DND-41 (cell line): ENCODE data around the gene CAPZA1.

Experiments
- ATAC-seq: fragments of 200-7000 bp; cut with Tn5 transposase; 3 replicates; pipeline ENCODE4 v1.9.1; 2021; ENCODE audit warnings: low read depth; ENCODE audit not compliant: insufficient read depth
- DNase-seq: peaks from one replicate; pipeline ENCODE4 v3.0.0-alpha.2; 2020
- H2AFZ ChIP-seq: 2 replicates; pipeline ENCODE4 v1.6.0; 2012; ENCODE audit warnings: low read depth, low read length
- H3K27ac ChIP-seq: 2 replicates; pipeline ENCODE4 v1.5.1; 2012; ENCODE audit warnings: low read length, inconsistent platforms
- H3K27me3 ChIP-seq: fragments of 200-600 bp; sonication (generic); 2 replicates; pipeline ENCODE4 v1.6.0; 2012; ENCODE audit warnings: low read length, mild to moderate bottlenecking, inconsistent platforms; ENCODE audit not compliant: insufficient read depth, poor library complexity
- H3K36me3 ChIP-seq: 2 replicates; pipeline ENCODE4 v1.5.1; 2012; ENCODE audit warnings: low read length, inconsistent platforms; ENCODE audit not compliant: insufficient read depth
- H3K4me1 ChIP-seq: 2 replicates; pipeline ENCODE4 v1.5.1; 2012; ENCODE audit warnings: mild to moderate bottlenecking, low read length; ENCODE audit not compliant: insufficient read depth
- H3K4me2 ChIP-seq: 2 replicates; pipeline ENCODE4 v1.6.0; 2012; ENCODE audit warnings: mild to moderate bottlenecking, moderate library complexity, low read length, inconsistent platforms; ENCODE audit not compliant: insufficient read depth
- H3K4me3 ChIP-seq, 2 experiments: fragments of 200-600 bp in 1 of 2; shearing (Covaris generic) in 1 of 2; 2 replicates each; pipeline ENCODE4 v1.5.1; 2012 to 2016; ENCODE audit warnings: inconsistent platforms in 2 of 2, low read length in 2 of 2, mild to moderate bottlenecking in 2 of 2, low read depth in 1 of 2, moderate library complexity in 1 of 2
- H3K79me2 ChIP-seq: 2 replicates; pipeline ENCODE4 v1.6.0; 2012; ENCODE audit warnings: low read length, inconsistent platforms; ENCODE audit not compliant: insufficient read depth
- H3K9ac ChIP-seq: 2 replicates; pipeline ENCODE4 v1.6.0; 2012; ENCODE audit warnings: low read depth, mild to moderate bottlenecking, inconsistent platforms, low read length, moderate library complexity
- H3K9me3 ChIP-seq: 2 replicates; pipeline ENCODE4 v1.5.1; 2012; ENCODE audit warnings: low read length, moderate library complexity, mild to moderate bottlenecking, inconsistent platforms; ENCODE audit not compliant: insufficient read depth, severe bottlenecking
- H4K20me1 ChIP-seq: 2 replicates; pipeline ENCODE4 v1.6.0; 2012; ENCODE audit warnings: low read length; ENCODE audit not compliant: insufficient read depth
- CTCF ChIP-seq: IDR thresholded peaks from 2 replicates; pipeline ENCODE4 v1.5.1; 2012; ENCODE audit warnings: borderline replicate concordance, low read length, moderate library complexity, mild to moderate bottlenecking; ENCODE audit not compliant: poor library complexity, severe bottlenecking; ENCODE audit errors: extremely low read depth
- EZH2 ChIP-seq: IDR thresholded peaks from 3 replicates; pipeline ENCODE4 v1.6.1; 2012; ENCODE audit warnings: borderline replicate concordance, low read depth, mild to moderate bottlenecking, moderate library complexity, low read length, inconsistent platforms; ENCODE audit not compliant: severe bottlenecking

The CAPZA1 gene

GRCh38 chr1:112711670-112712069 lies 92.0 kb downstream of the CAPZA1 start:
- H4K20me1 ChIP-seq: no peaks in the 10 kb centered on the region; the same call in 1 of the 2 replicates
- H3K4me1 ChIP-seq: peaks cover 26% of the 10 kb centered on the region
- TF ChIP-seq CTCF (no peak), EZH2 (no peak)
- no peak overlapping the region for H3K4me3 ChIP-seq
- no peaks in the 10 kb centered on the region for H3K79me2 ChIP-seq
- no peak overlapping the region for H3K27ac ChIP-seq
- no peak overlapping the region for H3K4me2 ChIP-seq
- DNase-seq: no peak
- H3K9ac ChIP-seq: no peak overlapping the region
- no peak for ATAC-seq
- no peaks in the 10 kb centered on the region for H3K9me3 ChIP-seq
- H3K27me3 ChIP-seq: peaks cover 5% of the 10 kb centered on the region
- H3K36me3 ChIP-seq: no peaks in the 10 kb centered on the region
- no peak overlapping the region for H2AFZ ChIP-seq

- no peak overlapping the region for H3K4me2 ChIP-seq
- H3K27me3 ChIP-seq: peaks cover 5% of the 10 kb centered on the region
These were observed 92.6 kb downstream of the CAPZA1 start for GRCh38 chr1:112712191-112712590.

GRCh38 chr1:112712701-112713128 lies 93.1 kb downstream of the CAPZA1 start:
- Histone ChIP-seq H3K4me2 (no peak overlapping the region), H3K36me3 (no peaks in the 10 kb centered on the region)
- ATAC-seq: no peak

More at GRCh38 chr1:112712191-112712590, 92.6 kb downstream of the CAPZA1 start:
- H4K20me1 ChIP-seq: no peaks in the 10 kb centered on the region; the same call in 1 of the 2 replicates
- no peak for DNase-seq
- TF ChIP-seq EZH2 (no peak), CTCF (no peak)
- H3K9me3 ChIP-seq: no peaks in the 10 kb centered on the region
- H3K27ac ChIP-seq: no peak overlapping the region
- no peak for ATAC-seq
- no peak overlapping the region for H3K9ac ChIP-seq
- no peak overlapping the region for H2AFZ ChIP-seq
- H3K79me2 ChIP-seq: no peaks in the 10 kb centered on the region
- no peak overlapping the region for H3K4me3 ChIP-seq
- no peaks in the 10 kb centered on the region for H3K36me3 ChIP-seq
- H3K4me1 ChIP-seq: peaks cover 23% of the 10 kb centered on the region

More at GRCh38 chr1:112712701-112713128, 93.1 kb downstream of the CAPZA1 start:
- Histone ChIP-seq H3K27me3 (peaks cover 5% of the 10 kb centered on the region), H3K27ac (no peak overlapping the region), H3K79me2 (no peaks in the 10 kb centered on the region), H3K4me1 (peaks cover 21% of the 10 kb centered on the region), H2AFZ (no peak overlapping the region), H3K9ac (no peak overlapping the region), H3K4me3 (no peak overlapping the region), H3K9me3 (no peaks in the 10 kb centered on the region), H4K20me1 (no peaks in the 10 kb centered on the region; the same call in 1 of the 2 replicates)
- TF ChIP-seq EZH2 (no peak), CTCF (no peak)
- DNase-seq: no peak
